Measurements from ENCODE around the gene NOTCH1. TPM values are rescaled to one million over a fixed set of nuclear protein-coding genes. Genes with fewer than 3 reads are reported as not detected.

NOTCH1 gene
- total and polyA plus RNA-seq, 2 of the 13 experiments (the other 11 are each of a cell fraction or from before 2014, with no cell fraction given), result 0.09 to 0.35 TPM

GRCh38 chr9:136572828-136573625 lies 27.2 kb upstream of the NOTCH1 start:
- no peak overlapping the region for H3K9ac ChIP-seq (ENCODE audit: insufficient read depth, low read depth, low read length)
- H3K27ac ChIP-seq (ENCODE audit: extremely low read length, insufficient read depth, low read length), result no peak overlapping the region
- WGBS (ENCODE audit: low lambda C conversion rate), result 52% methylated on average over 33 of the region's 34 CpGs
- no peak overlapping the region for H3K4me2 ChIP-seq (ENCODE audit: low read depth, low read length)
- BruUV-seq (replicated peaks), result no TSS peak
- peaks cover 44% of the 10 kb centered on the region for H3K4me1 ChIP-seq (ENCODE audit: insufficient read depth, low read length)
- H3K79me2 ChIP-seq (ENCODE audit: insufficient read depth, low read length), result no peaks in the 10 kb centered on the region
- no peak overlapping the region for H2AFZ ChIP-seq (ENCODE audit: low read length)
- TF ChIP-seq, protein P1, sequence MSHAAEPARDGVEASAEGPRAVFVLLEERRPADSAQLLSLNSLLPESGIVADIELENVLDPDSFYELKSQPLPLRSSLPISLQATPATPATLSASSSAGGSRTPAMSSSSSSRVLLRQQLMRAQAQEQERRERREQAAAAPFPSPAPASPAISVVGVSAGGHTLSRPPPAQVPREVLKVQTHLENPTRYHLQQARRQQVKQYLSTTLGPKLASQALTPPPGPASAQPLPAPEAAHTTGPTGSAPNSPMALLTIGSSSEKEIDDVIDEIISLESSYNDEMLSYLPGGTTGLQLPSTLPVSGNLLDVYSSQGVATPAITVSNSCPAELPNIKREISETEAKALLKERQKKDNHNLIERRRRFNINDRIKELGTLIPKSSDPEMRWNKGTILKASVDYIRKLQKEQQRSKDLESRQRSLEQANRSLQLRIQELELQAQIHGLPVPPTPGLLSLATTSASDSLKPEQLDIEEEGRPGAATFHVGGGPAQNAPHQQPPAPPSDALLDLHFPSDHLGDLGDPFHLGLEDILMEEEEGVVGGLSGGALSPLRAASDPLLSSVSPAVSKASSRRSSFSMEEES (CRISPR knock-in tag; IDR thresholded peaks at IDR 0.05), result no peak
- TF ChIP-seq, protein P2, sequence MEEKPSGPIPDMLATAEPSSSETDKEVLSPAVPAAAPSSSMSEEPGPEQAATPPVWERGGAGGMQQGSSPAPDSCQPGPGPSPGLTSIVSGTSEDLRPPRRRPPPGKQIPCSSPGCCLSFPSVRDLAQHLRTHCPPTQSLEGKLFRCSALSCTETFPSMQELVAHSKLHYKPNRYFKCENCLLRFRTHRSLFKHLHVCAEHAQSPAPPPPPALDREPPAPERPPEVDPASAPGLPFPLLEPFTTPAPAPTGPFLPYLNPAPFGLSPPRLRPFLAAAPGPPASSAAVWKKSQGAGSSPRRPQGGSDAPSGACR (CRISPR knock-in tag; IDR thresholded peaks at IDR 0.05), result no peak
- TF ChIP-seq ZSCAN21 (CRISPR knock-in tag; IDR thresholded peaks at IDR 0.05; ENCODE audit: borderline replicate concordance), result no peak
- TF ChIP-seq ZNF75D (CRISPR knock-in tag; IDR thresholded peaks at IDR 0.05; ENCODE audit: borderline replicate concordance), result no peak
- TF ChIP-seq RCOR2 (CRISPR knock-in tag; IDR thresholded peaks at IDR 0.05), result no peak
- no peak for TF ChIP-seq ZNF282 (IDR thresholded peaks at IDR 0.05; ENCODE audit: partially characterized antibody)
- TF ChIP-seq, protein P3, sequence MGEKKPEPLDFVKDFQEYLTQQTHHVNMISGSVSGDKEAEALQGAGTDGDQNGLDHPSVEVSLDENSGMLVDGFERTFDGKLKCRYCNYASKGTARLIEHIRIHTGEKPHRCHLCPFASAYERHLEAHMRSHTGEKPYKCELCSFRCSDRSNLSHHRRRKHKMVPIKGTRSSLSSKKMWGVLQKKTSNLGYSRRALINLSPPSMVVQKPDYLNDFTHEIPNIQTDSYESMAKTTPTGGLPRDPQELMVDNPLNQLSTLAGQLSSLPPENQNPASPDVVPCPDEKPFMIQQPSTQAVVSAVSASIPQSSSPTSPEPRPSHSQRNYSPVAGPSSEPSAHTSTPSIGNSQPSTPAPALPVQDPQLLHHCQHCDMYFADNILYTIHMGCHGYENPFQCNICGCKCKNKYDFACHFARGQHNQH (CRISPR knock-in tag; IDR thresholded peaks at IDR 0.05), result no peak
- no peak for TF ChIP-seq CHD4 (IDR thresholded peaks at IDR 0.05; ENCODE audit: borderline replicate concordance, low read length)
- TF ChIP-seq PITX1 (CRISPR knock-in tag; IDR thresholded peaks at IDR 0.05), result no peak
- no peak for TF ChIP-seq PCBP2 (optimal IDR thresholded peaks at IDR 0.05; ENCODE audit: low read depth, low read length, poor library complexity, severe bottlenecking)
- no peak for TF ChIP-seq ZNF446 (CRISPR knock-in tag; IDR thresholded peaks at IDR 0.05)
- TF ChIP-seq THAP8 (CRISPR knock-in tag; IDR thresholded peaks at IDR 0.05; ENCODE audit: borderline replicate concordance), result no peak
- no peak for TF ChIP-seq SP140L (CRISPR knock-in tag; IDR thresholded peaks at IDR 0.05; ENCODE audit: borderline replicate concordance)
- TF ChIP-seq SATB2 (CRISPR knock-in tag; IDR thresholded peaks at IDR 0.05), result no peak
- no peak for TF ChIP-seq RXRA (CRISPR knock-in tag; IDR thresholded peaks at IDR 0.05)
- H4K20me1 ChIP-seq (ENCODE audit: insufficient read depth, low read length), result 0 out of 2 replicates have a peak, but pooled peaks cover under 1% of the 10 kb centered on the region
- no peaks in the 10 kb centered on the region for H3K36me3 ChIP-seq (replicated peaks in 1 of 2; ENCODE audit: control insufficient read depth in 1 of 2, insufficient read depth in 2 of 2, low read length in 2 of 2)
- intact Hi-C loops (cut with micrococcal nuclease; ENCODE audit: unreplicated experiment), result no loop called here
- CTCF ChIA-PET (ENCODE audit: low intra/inter-chr PET ratio, low total read pairs), result no interaction called here
- no peak for ATAC-seq
- FAIRE-seq, result no peak
- no peaks in the 10 kb centered on the region for H3K9me3 ChIP-seq (ENCODE audit: low read length)
- peaks cover 16 to 69% of the 10 kb centered on the region in 2 experiments for H3K27me3 ChIP-seq (ENCODE audit: control insufficient read depth in 1 of 2, insufficient read depth in 2 of 2, low read length in 2 of 2)
- POLR2A ChIA-PET, result no interaction called here
- DNase-seq (ENCODE audit: low spot score), result no peak
- H3K4me3 ChIP-seq (replicated peaks in 1 of 3; ENCODE audit: insufficient read depth in 1 of 3, low read depth in 2 of 3, low read length in 3 of 3), result no peak overlapping the region
- in situ Hi-C loops (cut with HindIII; ENCODE audit: extremely low pct_ligation_motif_present, low pct_unique_long_range_greater_than_20kb), result no loop called here
